H9 (cell line): ENCODE measurements around the gene FAM228A. TPM values are rescaled to one million over a fixed set of nuclear protein-coding genes. Genes with fewer than 3 reads are reported as not detected.
A peak's percentile ranks its signal among the peaks of the same experiment; 100 is the strongest.

Experiments
- DNase-seq: peaks from one replicate; pipeline ENCODE4 v3.0.0-alpha.2; 2017
- H2AFZ ChIP-seq: one replicate; pipeline ENCODE4 v1.6.1; 2013; ENCODE audit warnings: mild to moderate bottlenecking, low read length, control low read depth, moderate library complexity
- H2AK5ac ChIP-seq: 2 replicates; pipeline ENCODE4 v1.6.1; 2013; ENCODE audit warnings: low read length, control low read depth, mixed read lengths; ENCODE audit not compliant: insufficient read length
- H2BK120ac ChIP-seq: one replicate; pipeline ENCODE4 v1.6.1; 2013; ENCODE audit warnings: low read depth, mild to moderate bottlenecking, low read length, control low read depth, inconsistent platforms; ENCODE audit not compliant: poor library complexity, severe bottlenecking
- H2BK12ac ChIP-seq: 2 replicates; pipeline ENCODE4 v1.6.1; 2013; ENCODE audit warnings: low read length, control low read depth, mixed read lengths, low read depth; ENCODE audit not compliant: insufficient read length
- H2BK15ac ChIP-seq: 2 replicates; pipeline ENCODE4 v1.6.1; 2013; ENCODE audit warnings: low read depth, low read length, control low read depth
- H2BK20ac ChIP-seq: one replicate; pipeline ENCODE4 v1.6.1; 2013; ENCODE audit warnings: low read depth, mild to moderate bottlenecking, low read length, control low read depth, inconsistent platforms; ENCODE audit not compliant: poor library complexity, severe bottlenecking
- H2BK5ac ChIP-seq: 2 replicates; pipeline ENCODE4 v1.6.1; 2013; ENCODE audit warnings: low read length, control low read depth, mixed read lengths; ENCODE audit not compliant: insufficient read length
- H3K14ac ChIP-seq: 2 replicates; pipeline ENCODE4 v1.6.1; 2013; ENCODE audit warnings: low read length, control low read depth; ENCODE audit not compliant: insufficient read depth
- H3K18ac ChIP-seq: 2 replicates; pipeline ENCODE4 v1.6.1; 2013; ENCODE audit warnings: low read depth, mild to moderate bottlenecking, mixed read lengths, low read length, control low read depth; ENCODE audit not compliant: insufficient read length
- H3K23ac ChIP-seq: 2 replicates; pipeline ENCODE4 v1.6.1; 2013; ENCODE audit warnings: low read length, control low read depth, mixed read lengths, low read depth; ENCODE audit not compliant: insufficient read length
- H3K23me2 ChIP-seq: 2 replicates; pipeline ENCODE4 v1.6.1; 2013; ENCODE audit warnings: low read depth, mild to moderate bottlenecking, mixed read lengths, low read length, control low read depth; ENCODE audit not compliant: insufficient read length, poor library complexity, severe bottlenecking
- H3K27ac ChIP-seq: 2 replicates; pipeline ENCODE4 v1.5.1; 2013; ENCODE audit warnings: low read length, control low read depth, mixed read lengths, low read depth; ENCODE audit not compliant: insufficient read length
- H3K27me3 ChIP-seq: 2 replicates; pipeline ENCODE4 v1.6.1; 2013; ENCODE audit warnings: low read length, control low read depth, inconsistent platforms; ENCODE audit not compliant: insufficient read depth
- H3K4ac ChIP-seq: 2 replicates; pipeline ENCODE4 v1.6.1; 2013; ENCODE audit warnings: low read depth, mild to moderate bottlenecking, control low read depth, inconsistent platforms, low read length, moderate library complexity
- H3K4me1 ChIP-seq: 2 replicates; pipeline ENCODE4 v1.6.1; 2013; ENCODE audit warnings: low read length, control low read depth, inconsistent platforms; ENCODE audit not compliant: insufficient read depth
- H3K4me2 ChIP-seq: 2 replicates; pipeline ENCODE4 v1.6.1; 2013; ENCODE audit warnings: low read length, control low read depth, mixed read lengths; ENCODE audit not compliant: insufficient read length, insufficient read depth
- H3K56ac ChIP-seq: 2 replicates; pipeline ENCODE4 v1.6.1; 2013; ENCODE audit warnings: low read depth, mild to moderate bottlenecking, mixed read lengths, low read length, control low read depth; ENCODE audit not compliant: insufficient read length
- H3K79me1 ChIP-seq: 2 replicates; pipeline ENCODE4 v1.6.1; 2013; ENCODE audit warnings: low read depth, mild to moderate bottlenecking, moderate library complexity, low read length, control low read depth, inconsistent platforms; ENCODE audit not compliant: insufficient read depth, poor library complexity, severe bottlenecking
- H3K79me2 ChIP-seq: 2 replicates; pipeline ENCODE4 v1.6.1; 2013; ENCODE audit warnings: low read length, control low read depth, inconsistent platforms; ENCODE audit not compliant: insufficient read depth
- H3K9ac ChIP-seq: 2 replicates; pipeline ENCODE4 v1.6.1; 2013; ENCODE audit warnings: low read length, control low read depth, mixed read lengths; ENCODE audit not compliant: insufficient read length; ENCODE audit errors: extremely low read depth
- H3K9me3 ChIP-seq: one replicate; pipeline ENCODE4 v1.6.1; 2013; ENCODE audit warnings: low read depth, low read length, inconsistent platforms; ENCODE audit not compliant: control insufficient read depth
- H3T11ph ChIP-seq: one replicate; pipeline ENCODE4 v1.6.1; 2013; ENCODE audit warnings: mild to moderate bottlenecking, low read length, control low read depth, inconsistent platforms
- H4K20me1 ChIP-seq: one replicate; pipeline ENCODE4 v1.6.1; 2013; ENCODE audit not compliant: control insufficient read depth, insufficient read length, insufficient read depth
- H4K5ac ChIP-seq: 2 replicates; pipeline ENCODE4 v1.6.1; 2013; ENCODE audit warnings: low read depth, mild to moderate bottlenecking, mixed read lengths, low read length, control low read depth; ENCODE audit not compliant: insufficient read length
- H4K8ac ChIP-seq: replicated peaks from 2 replicates; pipeline ENCODE4 v1.6.1; 2013; ENCODE audit warnings: low read length, control low read depth, mixed read lengths, low read depth; ENCODE audit not compliant: insufficient read length
- H4K91ac ChIP-seq: 2 replicates; pipeline ENCODE4 v1.6.1; 2013; ENCODE audit warnings: low read depth, mild to moderate bottlenecking, moderate library complexity, mixed read lengths, low read length, control low read depth; ENCODE audit not compliant: insufficient read length
- H3K27ac Mint-ChIP-seq, 3 experiments: 2 replicates in 2 of 3; 3 replicates in 1 of 3; pipeline ENCODE4 v1.8.0; 2020 to 2021; ENCODE audit warnings: mixed read lengths in 3 of 3, mild to moderate bottlenecking in 1 of 3, moderate library complexity in 1 of 3
- H3K27me3 Mint-ChIP-seq: 2 replicates; pipeline ENCODE4 v1.8.0; 2021; ENCODE audit warnings: low read depth, mild to moderate bottlenecking, moderate library complexity, mixed read lengths
- H3K36me3 Mint-ChIP-seq, 3 experiments: 2 replicates in 2 of 3; 3 replicates in 1 of 3; pipeline ENCODE4 v1.8.0; 2020 to 2021; ENCODE audit warnings: low read depth in 3 of 3, mixed read lengths in 3 of 3; ENCODE audit not compliant: insufficient read depth in 1 of 3
- H3K4me1 Mint-ChIP-seq, 2 experiments: 2 replicates each; pipeline ENCODE4 v1.8.0; 2020; ENCODE audit warnings: mixed read lengths in 2 of 2
- H3K4me3 Mint-ChIP-seq, 2 experiments: 2 replicates in 1 of 2; 3 replicates in 1 of 2; pipeline ENCODE4 v1.8.0; 2020 to 2021; ENCODE audit warnings: mild to moderate bottlenecking in 2 of 2, mixed read lengths in 2 of 2, moderate library complexity in 1 of 2
- H3K9me3 Mint-ChIP-seq, 2 experiments: 2 replicates in 1 of 2; 3 replicates in 1 of 2; pipeline ENCODE4 v1.8.0; 2020; ENCODE audit warnings: mild to moderate bottlenecking in 2 of 2, mixed read lengths in 2 of 2, moderate library complexity in 1 of 2
- WGBS: extraction: QIAGEN DNeasy Blood & Tissue Kit; methylation state at CpG from one replicate; pipeline ENCODE4 v1.1.7; 2013; ENCODE audit warnings: missing lambda C conversion rate, low lambda C conversion rate, mixed read lengths; ENCODE audit not compliant: insufficient read length; ENCODE audit errors: extremely low coverage; 5-methylcytosine and 5-hydroxymethylcytosine counted together
- total RNA-seq: library from RNA; stranded (reverse); gene quantifications from 2 replicates; pipeline ENCODE4 v1.2.1, GENCODE V29; 2021
- TF ChIP-seq, protein P1 (sequence below): fragments of 200-600 bp; sonication (generic); conservative IDR thresholded peaks from 3 replicates; pipeline ENCODE4 v1.8.0; 2021; ENCODE audit warnings: antibody characterized with exemption, mild to moderate bottlenecking

Gene FAM228A
- total RNA-seq, 1 experiment from 2014 or later = not detected

DNA sequence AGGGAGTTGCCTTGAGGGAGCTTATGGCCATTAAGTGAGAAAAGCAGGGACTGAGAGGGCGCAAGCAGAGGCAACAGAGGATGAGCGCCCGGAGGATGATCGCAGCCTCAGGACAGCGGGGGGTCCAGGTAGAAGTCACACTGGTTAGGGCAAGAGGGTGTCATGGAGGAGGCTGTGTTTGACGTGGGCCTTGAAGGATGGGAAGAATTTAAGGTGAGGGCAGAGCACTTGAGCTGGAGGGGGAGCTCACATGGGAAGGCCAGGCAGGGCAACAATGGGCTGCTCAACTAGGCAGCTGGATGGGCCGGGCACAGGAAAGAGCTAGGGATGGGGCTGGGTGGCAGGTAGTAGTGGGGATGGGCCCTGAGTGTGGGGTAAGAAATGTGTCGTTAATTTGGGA is 31.9 kb downstream of the FAM228A start:
- WGBS = no CpG with 5 or more reads among the region's 8 CpGs
- no peaks in the 10 kb centered on the region for H4K20me1 ChIP-seq
- no peak overlapping the region for H4K5ac ChIP-seq
- H3K4ac ChIP-seq = no peak overlapping the region
- Mint-ChIP-seq H3K9me3 (no peaks in the 10 kb centered on the region; a peak in 1 of 5 replicates), H3K36me3 (peaks cover 0 to 7% (median 0%) of the 10 kb centered on the region in 3 experiments; a peak in 3 of 7 replicates), H3K4me3 (no peak overlapping the region), H3K27ac (peak overlapping the region in 2 of 3 experiments; percentile 26 to 76; a peak in 3 of 7 replicates), H3K4me1 (peaks cover 2 to 16% of the 10 kb centered on the region in 2 experiments; a peak in 2 of 4 replicates), H3K27me3 (no peaks in the 10 kb centered on the region; the same call in 1 of the 2 replicates)
- no peak overlapping the region for H2BK12ac ChIP-seq
- no peak overlapping the region for H2BK15ac ChIP-seq
- H3K79me1 ChIP-seq = no peaks in the 10 kb centered on the region
- no peak overlapping the region for H3K18ac ChIP-seq
- H2BK5ac ChIP-seq = no peak overlapping the region
- no peak overlapping the region for H2BK20ac ChIP-seq
- H3K9ac ChIP-seq = no peak overlapping the region
- no peak overlapping the region for H3K4me2 ChIP-seq
- H2AFZ ChIP-seq = no peak overlapping the region
- H2BK120ac ChIP-seq = no peak overlapping the region
- no peaks in the 10 kb centered on the region for H3K4me1 ChIP-seq
- H3K56ac ChIP-seq = no peak overlapping the region
- no peak overlapping the region for H3K14ac ChIP-seq
- no peaks in the 10 kb centered on the region for H3K23me2 ChIP-seq
- DNase-seq = no peak
- no peaks in the 10 kb centered on the region for H3K79me2 ChIP-seq
- no peaks in the 10 kb centered on the region for H3K27me3 ChIP-seq
- TF ChIP-seq, protein P1, sequence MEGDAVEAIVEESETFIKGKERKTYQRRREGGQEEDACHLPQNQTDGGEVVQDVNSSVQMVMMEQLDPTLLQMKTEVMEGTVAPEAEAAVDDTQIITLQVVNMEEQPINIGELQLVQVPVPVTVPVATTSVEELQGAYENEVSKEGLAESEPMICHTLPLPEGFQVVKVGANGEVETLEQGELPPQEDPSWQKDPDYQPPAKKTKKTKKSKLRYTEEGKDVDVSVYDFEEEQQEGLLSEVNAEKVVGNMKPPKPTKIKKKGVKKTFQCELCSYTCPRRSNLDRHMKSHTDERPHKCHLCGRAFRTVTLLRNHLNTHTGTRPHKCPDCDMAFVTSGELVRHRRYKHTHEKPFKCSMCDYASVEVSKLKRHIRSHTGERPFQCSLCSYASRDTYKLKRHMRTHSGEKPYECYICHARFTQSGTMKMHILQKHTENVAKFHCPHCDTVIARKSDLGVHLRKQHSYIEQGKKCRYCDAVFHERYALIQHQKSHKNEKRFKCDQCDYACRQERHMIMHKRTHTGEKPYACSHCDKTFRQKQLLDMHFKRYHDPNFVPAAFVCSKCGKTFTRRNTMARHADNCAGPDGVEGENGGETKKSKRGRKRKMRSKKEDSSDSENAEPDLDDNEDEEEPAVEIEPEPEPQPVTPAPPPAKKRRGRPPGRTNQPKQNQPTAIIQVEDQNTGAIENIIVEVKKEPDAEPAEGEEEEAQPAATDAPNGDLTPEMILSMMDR = no peak
- H3T11ph ChIP-seq = no peak overlapping the region
- no peak overlapping the region for H2AK5ac ChIP-seq
- no peak overlapping the region for H4K8ac ChIP-seq
- H3K23ac ChIP-seq = no peak overlapping the region
- no peaks in the 10 kb centered on the region for H3K9me3 ChIP-seq
- H3K27ac ChIP-seq = no peak overlapping the region
- no peak overlapping the region for H4K91ac ChIP-seq
